HG03442 (cell line): Measurements from ENCODE around the gene LHFPL2.
"Not testable (repeated sequence)": the region's sequence is repeated elsewhere in the genome, so short reads cannot be mapped to it uniquely, and the experiment has no call there.

Experiments
- ATAC-seq: cut with Tn5 transposase; IDR thresholded peaks from one replicate; pipeline ENCODE4 v1.9.1; 2021; ENCODE audit warnings: mild to moderate bottlenecking, moderate library complexity; ENCODE audit not compliant: unreplicated experiment

LHFPL2 gene

GRCh38 chr5:78621291-78621738 is 27.3 kb downstream of the LHFPL2 start:
- no peak for ATAC-seq

- ATAC-seq = not testable (repeated sequence)
Measured at GRCh38 chr5:78620119-78620518, 28.5 kb downstream of the LHFPL2 start.

DNA sequence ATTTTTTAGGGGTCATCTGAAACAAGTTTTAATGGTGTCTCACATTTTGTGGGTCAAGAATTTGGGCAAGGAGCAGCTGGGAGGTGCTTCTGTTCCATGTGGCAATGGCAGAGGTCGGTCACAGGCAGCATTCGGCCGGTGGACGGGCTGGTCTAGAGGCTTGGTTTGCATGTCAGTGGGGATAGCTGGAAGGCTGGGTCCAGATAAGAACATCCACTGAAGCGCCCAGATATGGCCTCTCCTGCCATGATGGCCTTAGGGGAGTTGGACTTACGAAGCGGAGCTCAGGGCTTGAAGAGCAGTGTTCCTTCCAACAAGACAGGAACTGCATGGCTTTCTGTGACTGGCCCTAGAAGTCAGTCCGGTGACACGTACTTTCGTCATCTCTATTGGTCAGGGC is 30.3 kb downstream of the LHFPL2 start:
- ATAC-seq = no peak

GRCh38 chr5:78615697-78616096 is 32.9 kb downstream of the LHFPL2 start:
- no peak for ATAC-seq

DNA sequence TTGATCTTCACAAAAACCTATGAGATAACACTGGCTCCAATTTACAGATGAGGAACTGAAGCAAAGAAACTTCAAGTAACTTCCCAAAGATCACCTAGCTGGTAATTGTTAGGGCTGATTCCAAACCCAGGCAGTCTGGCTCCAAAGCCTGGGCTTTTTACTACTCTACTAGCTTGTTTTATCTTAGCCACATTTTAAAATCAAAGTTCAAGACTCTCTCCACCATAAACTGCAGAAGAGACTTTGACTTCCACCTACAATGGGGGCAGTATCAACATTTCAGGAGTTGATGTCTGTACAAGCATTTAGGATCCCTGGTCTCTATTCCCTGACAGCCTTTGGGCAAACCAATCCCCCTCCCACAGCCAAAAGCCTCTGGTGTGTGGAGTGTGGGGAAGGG is 33.8 kb downstream of the LHFPL2 start:
- no peak for ATAC-seq

GRCh38 chr5:78613756-78614155 is 34.8 kb downstream of the LHFPL2 start:
- ATAC-seq = no peak

- no peak for ATAC-seq
Measured at GRCh38 chr5:78613151-78613533, 35.4 kb downstream of the LHFPL2 start.

- no peak for ATAC-seq
Measured at GRCh38 chr5:78612227-78613150, 36.1 kb downstream of the LHFPL2 start.

DNA sequence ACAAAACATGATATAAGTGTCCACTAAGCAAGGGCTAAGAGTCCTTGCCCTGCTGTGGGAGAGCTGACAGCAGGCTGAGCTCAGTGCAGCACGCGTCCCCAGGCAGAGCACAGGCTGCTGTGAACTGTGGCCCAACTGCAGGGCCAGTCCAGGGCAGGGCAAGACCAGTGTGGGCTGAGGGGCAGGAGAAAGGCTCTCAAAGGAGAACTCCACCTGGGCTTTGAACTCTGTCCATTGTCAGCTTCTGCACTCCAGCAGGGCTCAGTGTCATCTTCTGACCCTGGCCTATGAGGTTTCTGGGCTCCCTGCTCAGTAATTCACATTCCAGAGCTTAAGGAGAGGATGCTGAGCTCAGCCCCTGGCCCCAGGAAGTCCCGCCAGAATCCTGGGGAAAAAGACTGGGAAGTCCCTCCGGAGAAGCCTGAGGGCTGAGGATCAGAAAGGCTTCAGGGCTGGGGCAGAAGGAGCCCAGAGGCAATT is 37.4 kb downstream of the LHFPL2 start:
- ATAC-seq = no peak

DNA sequence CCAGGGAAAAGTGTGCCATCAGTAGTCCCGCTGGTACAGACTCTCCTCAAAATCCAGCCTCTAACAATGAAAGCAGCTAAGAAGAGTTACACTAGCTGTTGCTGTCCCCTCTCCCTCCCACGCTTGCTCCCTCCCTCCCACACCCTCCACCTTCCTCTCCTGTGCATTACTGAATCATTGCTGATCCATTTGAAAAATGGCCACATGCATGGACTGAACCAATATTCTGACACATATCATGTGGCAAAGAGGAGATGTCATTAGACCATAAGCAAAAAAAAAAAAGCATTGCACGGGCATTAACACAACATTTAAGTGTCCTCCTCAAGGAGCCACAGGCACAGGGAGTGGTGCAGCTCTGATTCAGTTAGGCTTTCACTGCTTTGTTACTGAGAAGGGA is 37.9 kb downstream of the LHFPL2 start:
- no peak for ATAC-seq

- no peak for ATAC-seq
Measured at GRCh38 chr5:78610163-78610583, 38.4 kb downstream of the LHFPL2 start.

GRCh38 chr5:78607864-78608263 is 40.7 kb downstream of the LHFPL2 start:
- no peak for ATAC-seq

GRCh38 chr5:78606241-78606640 is 42.3 kb downstream of the LHFPL2 start:
- no peak for ATAC-seq

DNA sequence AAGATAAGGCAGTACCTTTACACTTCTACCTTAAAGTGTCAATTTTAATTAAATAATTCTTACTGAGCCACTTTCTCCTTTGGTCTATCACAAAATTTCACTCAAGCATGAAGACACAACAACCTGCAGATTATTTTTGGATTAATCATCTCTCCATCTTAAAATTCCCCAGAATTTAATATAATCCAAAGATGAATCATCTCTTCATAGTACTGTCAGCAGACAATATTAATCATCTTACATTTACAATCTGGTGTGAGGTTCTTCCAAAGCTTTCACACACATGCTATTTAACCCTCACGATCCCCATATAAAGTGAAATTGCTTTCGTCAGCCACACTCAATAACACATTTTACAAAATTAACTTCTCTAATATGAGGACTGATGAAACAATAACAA is 43.0 kb downstream of the LHFPL2 start:
- ATAC-seq = no peak

- ATAC-seq = no peak
Measured at GRCh38 chr5:78604689-78605285, 43.8 kb downstream of the LHFPL2 start.

DNA sequence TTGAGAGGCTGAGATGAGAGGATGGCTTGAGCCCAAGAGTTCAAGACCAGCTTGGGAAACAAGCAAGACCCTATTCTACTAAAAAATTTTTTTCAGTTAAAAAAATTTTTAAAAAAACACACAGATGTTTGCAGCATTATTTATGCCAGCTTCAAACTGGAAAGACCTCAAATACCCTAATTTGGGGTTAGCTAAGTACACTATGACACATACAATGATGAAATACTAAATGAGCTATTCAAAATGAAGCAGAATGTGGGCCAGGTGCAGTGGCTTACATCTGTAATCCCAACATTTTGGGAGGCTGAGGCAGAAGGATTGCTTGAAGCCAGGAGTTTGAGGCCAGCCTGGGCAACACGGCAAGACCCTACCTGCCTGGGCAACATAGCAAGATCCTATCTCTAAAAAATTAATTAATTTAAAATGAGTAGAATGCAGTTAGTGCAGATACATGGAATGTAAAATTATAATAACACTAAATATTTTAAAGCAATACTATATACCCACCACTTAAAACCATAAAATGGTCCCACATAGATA is 44.9 kb downstream of the LHFPL2 start:
- no peak for ATAC-seq

DNA sequence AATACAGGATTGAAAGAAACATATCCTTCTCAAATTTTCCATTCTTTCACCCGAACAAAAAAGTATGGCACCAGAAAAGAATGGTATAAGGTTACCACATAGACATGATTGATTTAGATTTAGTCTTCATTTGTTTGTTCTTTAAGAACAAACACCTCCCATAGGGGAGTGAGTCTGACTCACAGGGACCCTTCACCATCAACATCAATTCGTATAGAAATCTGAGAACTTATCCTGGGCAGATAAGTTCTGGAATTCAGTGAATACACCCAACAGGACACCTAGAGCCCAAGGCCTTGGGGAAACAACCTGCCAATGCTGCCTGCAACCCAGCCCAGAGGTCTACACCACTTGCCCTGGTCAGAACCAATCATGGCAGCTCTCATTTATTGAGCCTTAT is 46.2 kb downstream of the LHFPL2 start:
- ATAC-seq = no peak

DNA sequence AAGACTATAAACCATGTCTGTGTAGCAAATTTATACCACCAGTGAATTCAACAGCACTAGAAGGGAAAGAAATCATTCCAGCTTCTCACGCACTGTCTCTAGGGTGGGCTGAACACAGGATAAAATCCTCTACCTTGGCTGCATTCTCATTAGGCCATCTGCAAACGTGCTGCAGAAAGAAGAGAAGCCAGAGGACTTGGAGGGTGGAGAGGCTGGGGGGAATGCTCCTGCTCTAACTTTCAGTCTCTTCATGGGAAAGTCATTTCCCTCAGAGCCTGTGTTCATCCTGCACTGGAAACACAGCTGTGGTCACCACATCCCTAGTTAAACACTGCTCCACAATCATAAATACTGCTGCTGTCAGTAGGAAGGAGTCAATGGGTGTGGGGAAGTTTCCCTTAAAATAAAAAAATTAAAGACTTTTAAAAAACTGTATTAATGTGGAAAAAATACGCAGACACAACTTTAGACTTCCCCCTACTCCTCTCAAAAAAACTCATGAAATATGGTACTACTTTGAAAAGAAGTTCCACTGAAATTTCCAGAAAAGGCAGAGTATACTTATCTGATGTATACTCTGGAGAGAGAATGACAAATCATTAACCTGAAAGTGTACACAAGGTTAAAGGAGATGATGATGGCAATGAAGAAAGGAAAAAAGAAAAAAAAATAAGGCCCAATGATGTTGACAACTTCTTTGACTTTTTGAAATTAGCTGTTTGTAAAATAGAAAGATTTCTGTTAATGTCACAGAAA is 46.8 kb downstream of the LHFPL2 start:
- ATAC-seq = no peak

DNA sequence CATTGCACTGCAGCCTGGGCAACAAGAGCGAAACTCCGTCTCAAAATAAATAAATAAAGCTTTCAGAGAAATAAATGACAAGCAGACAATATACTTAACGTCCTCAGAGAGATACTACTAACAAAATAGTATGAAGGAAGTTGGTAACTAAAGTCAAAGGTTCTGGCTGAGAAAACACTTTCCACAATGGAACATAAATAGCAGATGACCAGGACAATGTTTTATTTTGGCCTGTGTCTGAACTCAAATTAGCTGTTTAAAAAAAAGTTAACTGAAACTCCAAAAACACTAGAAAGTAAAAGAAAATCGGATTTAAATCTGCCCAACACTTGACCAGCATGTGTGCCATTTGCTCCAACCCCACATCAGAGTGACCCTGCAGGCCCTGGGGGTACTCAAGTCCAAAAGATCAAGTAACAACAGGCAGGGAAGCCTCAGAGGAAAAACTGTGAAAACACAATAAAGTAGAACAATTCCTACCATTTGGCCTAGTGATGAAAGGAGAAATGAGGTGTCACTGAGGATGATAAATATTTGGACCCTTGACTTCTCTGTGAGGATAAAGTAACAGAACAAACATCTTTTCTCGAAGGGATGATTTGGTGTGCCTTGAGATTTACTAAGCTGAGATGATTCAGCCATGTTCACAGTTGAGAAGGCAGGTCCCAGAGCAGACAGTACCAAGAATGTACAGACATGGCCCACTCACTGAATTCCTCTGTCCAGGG is 47.7 kb downstream of the LHFPL2 start:
- ATAC-seq = no peak

DNA sequence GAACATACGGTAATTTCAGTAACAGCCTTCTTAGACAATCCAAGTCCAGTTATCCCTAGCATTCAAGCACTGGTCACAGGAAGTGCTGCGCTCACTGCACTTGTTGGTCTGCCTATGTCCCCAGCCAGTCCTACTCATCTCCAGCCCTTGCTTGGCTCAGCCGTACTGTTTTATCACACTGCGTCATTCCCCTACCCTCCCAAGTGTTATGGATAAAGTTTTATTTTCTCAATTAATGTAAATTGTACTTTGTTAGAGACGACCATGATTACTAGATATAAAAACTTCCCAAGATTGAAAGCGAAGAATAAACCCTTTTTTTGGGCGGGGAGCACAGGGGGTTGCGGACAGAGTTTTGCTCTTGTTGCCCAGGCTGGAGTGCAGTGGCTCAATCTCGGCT is 49.6 kb downstream of the LHFPL2 start:
- ATAC-seq = no peak

- ATAC-seq = no peak
Measured at GRCh38 chr5:78597974-78598371, 50.6 kb downstream of the LHFPL2 start.
